Gastroesophageal sphincter (tissue), 4 donors: Measurements from ENCODE around the gene ATP6V0C. TPM values are rescaled to one million over a fixed set of nuclear protein-coding genes. Genes with fewer than 3 reads are reported as not detected.

Experiments
- ATAC-seq: fragments of 150-250 bp; one replicate; pipeline ENCODE4 v1.9.1; 2016; ENCODE audit warnings: mild to moderate bottlenecking, moderate library complexity
- H3K27ac ChIP-seq, 4 donors: fragments of 200-600 bp; sonication (generic) in 3 of 4; 1 replicate in 3 of 4; 2 replicates in 1 of 4; pipeline ENCODE4 v1.5.1; 2016 to 2019
- H3K27me3 ChIP-seq: fragments of 200-600 bp; sonication (generic); one replicate; pipeline ENCODE4 v1.5.1; 2019
- H3K36me3 ChIP-seq, 2 donors: fragments of 200-600 bp; sonication (generic); one replicate each; pipeline ENCODE4 v1.5.1; 2019; ENCODE audit warnings: control low read depth in 1 of 2
- H3K4me1 ChIP-seq, 3 donors: fragments of 200-600 bp; sonication (generic); 1 replicate in 2 of 3; 2 replicates in 1 of 3; pipeline ENCODE4 v1.5.1; 2016 to 2019; ENCODE audit warnings: control low read depth in 2 of 3
- H3K4me3 ChIP-seq, 2 donors: fragments of 200-600 bp; sonication (generic); one replicate each; pipeline ENCODE4 v1.5.1; 2019; ENCODE audit warnings: mild to moderate bottlenecking in 1 of 2, moderate library complexity in 1 of 2
- H3K9me3 ChIP-seq, 3 donors: fragments of 200-600 bp; sonication (generic); one replicate each; pipeline ENCODE4 v1.5.1; 2017 to 2019; ENCODE audit warnings: control low read depth in 2 of 3
- CTCF ChIP-seq, 4 experiments: fragments of 200-600 bp in 2 of 4; fragments of 450-650 bp in 2 of 4; sonication (generic) in 1 of 4; IDR thresholded peaks; one replicate each; pipeline ENCODE4 v1.5.1; 2017 to 2019; ENCODE audit warnings: antibody characterized with exemption in 4 of 4, mild to moderate bottlenecking in 2 of 4, moderate library complexity in 2 of 4
- EP300 ChIP-seq: sonication (generic); formaldehyde crosslinking; IDR thresholded peaks from one replicate; pipeline ENCODE4 v1.6.1; 2017; ENCODE audit warnings: antibody characterized with exemption, mild to moderate bottlenecking
- POLR2A ChIP-seq, 2 donors: fragments of 450-650 bp; IDR thresholded peaks; one replicate each; pipeline ENCODE4 v1.6.1; 2017; ENCODE audit warnings: antibody characterized with exemption in 2 of 2, mild to moderate bottlenecking in 2 of 2, moderate library complexity in 1 of 2
- POLR2AphosphoS5 ChIP-seq: sonication (generic); formaldehyde crosslinking; IDR thresholded peaks from one replicate; pipeline ENCODE4 v1.6.1; 2017; ENCODE audit warnings: antibody characterized with exemption
- WGBS, 2 donors: methylation state at CpG; one replicate each; pipeline ENCODE4 v1.1.5; 2018; ENCODE audit warnings: low coverage in 1 of 2; 5-methylcytosine and 5-hydroxymethylcytosine counted together
- total RNA-seq, 4 donors: library from RNA; depleted of rRNA; stranded (reverse); fragments of >200 nt; gene quantifications; one replicate each; pipeline ENCODE4 v1.1.0, GENCODE V29; 2016

The ATP6V0C gene
- total RNA-seq, 4 donors from 2014 or later = 37.5 to 62.2 (median 50.9) TPM

GRCh38 chr16:2517954-2518605, 4.3 kb downstream of the ATP6V0C start:
- Histone ChIP-seq H3K27me3 (no peaks in the 10 kb centered on the region), H3K9me3 (no peaks in the 10 kb centered on the region), H3K36me3 (peaks cover 0 to 21% of the 10 kb centered on the region in 2 donors), H3K27ac (peak overlapping the region in 3 of 4 donors; percentile 96 to 98 (median 96)), H3K4me3 (no peak overlapping the region), H3K4me1 (peaks cover 0 to 80% (median 58%) of the 10 kb centered on the region in 3 donors)
- no peak for ATAC-seq
- TF ChIP-seq EP300 (no peak), POLR2AphosphoS5 (no peak), POLR2A (IDR thresholded peaks at IDR 0.05) (no peak), CTCF (IDR thresholded peaks at IDR 0.05) (no peak)
- 80% methylated on average over 1 of the region's 12 CpGs; no CpG with 5 or more reads in 1 of the 2 donors for WGBS, 2 donors

GRCh38 chr16:2518823-2519710, 5.3 kb downstream of the ATP6V0C start:
- H3K36me3 ChIP-seq = peaks cover 0 to 31% of the 10 kb centered on the region in 2 donors
- H3K27ac ChIP-seq = peak overlapping the region; percentile 57 to 98 (median 96)
- H3K27me3 ChIP-seq = no peaks in the 10 kb centered on the region
- 77% methylated on average over 6 of the region's 39 CpGs; no CpG with 5 or more reads in 1 of the 2 donors for whole genome bisulfite sequencing, 2 donors
- TF ChIP-seq EP300 (no peak), POLR2A (IDR thresholded peaks at IDR 0.05) (no peak), CTCF (IDR thresholded peaks at IDR 0.05) (no peak), POLR2AphosphoS5 (no peak)
- H3K4me3 ChIP-seq = peak overlapping the region in 1 of 2 donors; percentile 78
- peaks cover 0 to 75% (median 56%) of the 10 kb centered on the region in 3 donors for H3K4me1 ChIP-seq
- no peaks in the 10 kb centered on the region for H3K9me3 ChIP-seq
- ATAC-seq = no peak

- H3K4me1 ChIP-seq = peaks cover 0 to 75% (median 56%) of the 10 kb centered on the region in 3 donors
- TF ChIP-seq CTCF (IDR thresholded peaks at IDR 0.05) (no peak), EP300 (no peak), POLR2AphosphoS5 (no peak)
- H3K27me3 ChIP-seq = no peaks in the 10 kb centered on the region
- WGBS, 2 donors = 40 to 50% methylated on average over 4 of the region's 22 CpGs
- H3K27ac ChIP-seq = peak overlapping the region; percentile 57 to 98 (median 96)
- H3K4me3 ChIP-seq = peak overlapping the region in 1 of 2 donors; percentile 78
- H3K36me3 ChIP-seq = peaks cover 0 to 37% of the 10 kb centered on the region in 2 donors
- H3K9me3 ChIP-seq = no peaks in the 10 kb centered on the region
- ATAC-seq = no peak
These were observed 5.9 kb downstream of the ATP6V0C start for GRCh38 chr16:2519711-2520080.

- Histone ChIP-seq H3K27me3 (no peaks in the 10 kb centered on the region), H3K9me3 (no peaks in the 10 kb centered on the region), H3K27ac (peak within 1 kb of the TSS; percentile 57 to 98 (median 96)), H3K4me3 (peak within 1 kb of the TSS; percentile 39 to 78), H3K4me1 (peaks cover 0 to 71% (median 51%) of the 10 kb centered on the region in 3 donors), H3K36me3 (peaks cover 0 to 43% of the 10 kb centered on the region in 2 donors)
- ATAC-seq = peak; percentile 92
- no CpG with 5 or more reads among the region's 83 CpGs for WGBS, 2 donors
- TF ChIP-seq CTCF (IDR thresholded peaks at IDR 0.05) = no peak
- TF ChIP-seq POLR2A (IDR thresholded peaks at IDR 0.05) = peak; percentile 44 to 67
- TF ChIP-seq POLR2AphosphoS5 = peak; percentile 83
- no peak for TF ChIP-seq EP300
These were observed 6.5 kb downstream of the ATP6V0C start, which contains the start of gene AMDHD2 for GRCh38 chr16:2520097-2520783. Gene AMDHD2 (plus strand): TSS chr16:2520371. CDS start chr16:2520459, 88 bp downstream.
